Stimulated activated memory B cell treated with anti-CD40 and anti-IgM and Interleukin-4, amounts not matched to agents 10 μg/mL and 1 μg/mL and 100 μg/mL, for 72 hours (primary cell): Measurements from ENCODE around the gene ZBTB22.
"Not testable (repeated sequence)": the region's sequence is repeated elsewhere in the genome, so short reads cannot be mapped to it uniquely, and the experiment has no call there.

Source experiments
- ATAC-seq: fragments of 150-1000 bp; cut with Tn5 transposase; 2 replicates; pipeline ENCODE4 v1.10.0; 2021
- H3K27ac Mint-ChIP-seq: one replicate; pipeline ENCODE4 v1.8.0; 2022; ENCODE audit warnings: mild to moderate bottlenecking, mixed read lengths
- H3K27me3 Mint-ChIP-seq: one replicate; pipeline ENCODE4 v1.8.0; 2022; ENCODE audit warnings: mixed read lengths
- H3K36me3 Mint-ChIP-seq: one replicate; pipeline ENCODE4 v1.8.0; 2022; ENCODE audit warnings: mixed read lengths
- H3K4me1 Mint-ChIP-seq: one replicate; pipeline ENCODE4 v1.8.0; 2022; ENCODE audit warnings: mixed read lengths
- H3K4me3 Mint-ChIP-seq: one replicate; pipeline ENCODE4 v1.8.0; 2022; ENCODE audit warnings: mild to moderate bottlenecking, moderate library complexity, mixed read lengths
- H3K9me3 Mint-ChIP-seq: one replicate; pipeline ENCODE4 v1.8.0; 2022; ENCODE audit warnings: mixed read lengths

The ZBTB22 gene

GRCh38 chr6:33317669-33318425 is at the start of gene ZBTB22:
TSS of gene ZBTB22 (minus strand) at chr6:33317744. CDS start at chr6:33316916, 828 bp downstream.
- peak within 1 kb of the TSS; percentile 97 for H3K27ac Mint-ChIP-seq
- H3K4me1 Mint-ChIP-seq: peaks cover 85% of the 10 kb centered on the region
- peaks cover 66% of the 10 kb centered on the region for H3K36me3 Mint-ChIP-seq
- H3K27me3 Mint-ChIP-seq: no peaks in the 10 kb centered on the region
- no peaks in the 10 kb centered on the region for H3K9me3 Mint-ChIP-seq
- peak within 1 kb of the TSS; percentile 99 for H3K4me3 Mint-ChIP-seq
- ATAC-seq: peak; percentile 79

- Mint-ChIP-seq H3K27ac (no peak overlapping the region), H3K4me1 (no peaks in the 10 kb centered on the region), H3K27me3 (no peaks in the 10 kb centered on the region), H3K9me3 (no peaks in the 10 kb centered on the region), H3K4me3 (no peak overlapping the region), H3K36me3 (no peaks in the 10 kb centered on the region)
- no peak for ATAC-seq
These were observed 49.6 kb upstream of the ZBTB22 start for GRCh38 chr6:33367009-33367714.

GRCh38 chr6:33365206-33365971 is 47.8 kb upstream of the ZBTB22 start:
- H3K27ac Mint-ChIP-seq, H3K9me3 Mint-ChIP-seq, ATAC-seq, H3K4me1 Mint-ChIP-seq, H3K27me3 Mint-ChIP-seq, H3K4me3 Mint-ChIP-seq, H3K36me3 Mint-ChIP-seq: not testable (repeated sequence)

GRCh38 chr6:33364475-33365205 is 47.1 kb upstream of the ZBTB22 start:
- not testable (repeated sequence) for H3K27ac Mint-ChIP-seq, H3K4me3 Mint-ChIP-seq, ATAC-seq, H3K9me3 Mint-ChIP-seq, H3K4me1 Mint-ChIP-seq, H3K36me3 Mint-ChIP-seq, H3K27me3 Mint-ChIP-seq

GRCh38 chr6:33363486-33363885 is 45.9 kb upstream of the ZBTB22 start:
- not testable (repeated sequence) for H3K27me3 Mint-ChIP-seq, ATAC-seq, H3K36me3 Mint-ChIP-seq, H3K27ac Mint-ChIP-seq, H3K9me3 Mint-ChIP-seq, H3K4me1 Mint-ChIP-seq, H3K4me3 Mint-ChIP-seq

- Mint-ChIP-seq H3K27me3 (no peaks in the 10 kb centered on the region), H3K4me1 (no peaks in the 10 kb centered on the region), H3K4me3 (no peak overlapping the region), H3K27ac (no peak overlapping the region), H3K9me3 (no peaks in the 10 kb centered on the region), H3K36me3 (no peaks in the 10 kb centered on the region)
- no peak for ATAC-seq
These were observed 41.8 kb upstream of the ZBTB22 start for GRCh38 chr6:33359331-33359730.

- H3K9me3 Mint-ChIP-seq, H3K27ac Mint-ChIP-seq, H3K27me3 Mint-ChIP-seq, H3K4me1 Mint-ChIP-seq, H3K4me3 Mint-ChIP-seq, ATAC-seq, H3K36me3 Mint-ChIP-seq: not testable (repeated sequence)
These were observed 39.8 kb upstream of the ZBTB22 start for GRCh38 chr6:33357160-33357871.

- Mint-ChIP-seq H3K36me3 (no peaks in the 10 kb centered on the region), H3K27me3 (no peaks in the 10 kb centered on the region), H3K4me3 (no peak overlapping the region), H3K27ac (no peak overlapping the region), H3K4me1 (no peaks in the 10 kb centered on the region), H3K9me3 (no peaks in the 10 kb centered on the region)
- no peak for ATAC-seq
These were observed 38.8 kb upstream of the ZBTB22 start for GRCh38 chr6:33356295-33356694.

- not testable (repeated sequence) for H3K4me3 Mint-ChIP-seq, H3K4me1 Mint-ChIP-seq, H3K36me3 Mint-ChIP-seq, H3K27ac Mint-ChIP-seq, H3K9me3 Mint-ChIP-seq, ATAC-seq, H3K27me3 Mint-ChIP-seq
These were observed 38.3 kb upstream of the ZBTB22 start for GRCh38 chr6:33355860-33356259.

GRCh38 chr6:33347816-33348215 is 30.3 kb upstream of the ZBTB22 start:
- no peak for ATAC-seq
- H3K9me3 Mint-ChIP-seq: no peaks in the 10 kb centered on the region
- H3K27ac Mint-ChIP-seq: no peak overlapping the region
- no peaks in the 10 kb centered on the region for H3K27me3 Mint-ChIP-seq
- no peak overlapping the region for H3K4me3 Mint-ChIP-seq
- H3K36me3 Mint-ChIP-seq: no peaks in the 10 kb centered on the region
- peaks cover 27% of the 10 kb centered on the region for H3K4me1 Mint-ChIP-seq

- H3K27me3 Mint-ChIP-seq, H3K9me3 Mint-ChIP-seq, H3K4me3 Mint-ChIP-seq, H3K36me3 Mint-ChIP-seq, ATAC-seq: not testable (repeated sequence)
- peak overlapping the region; percentile 17 for H3K27ac Mint-ChIP-seq
- peaks cover 27% of the 10 kb centered on the region for H3K4me1 Mint-ChIP-seq
These were observed 29.4 kb upstream of the ZBTB22 start for GRCh38 chr6:33346972-33347371.

GRCh38 chr6:33344701-33345697 is 27.5 kb upstream of the ZBTB22 start:
- Mint-ChIP-seq H3K27me3 (no peaks in the 10 kb centered on the region), H3K4me3 (peak overlapping the region; percentile 62), H3K27ac (peak overlapping the region; percentile 81), H3K36me3 (no peaks in the 10 kb centered on the region), H3K4me1 (peaks cover 32% of the 10 kb centered on the region), H3K9me3 (no peaks in the 10 kb centered on the region)
- peak; percentile 48 for ATAC-seq

- peak; percentile 93 for ATAC-seq
- Mint-ChIP-seq H3K27ac (peak overlapping the region; percentile 81), H3K4me3 (peak overlapping the region; percentile 42), H3K4me1 (peaks cover 38% of the 10 kb centered on the region), H3K36me3 (no peaks in the 10 kb centered on the region), H3K9me3 (no peaks in the 10 kb centered on the region), H3K27me3 (no peaks in the 10 kb centered on the region)
These were observed 26.5 kb upstream of the ZBTB22 start for GRCh38 chr6:33343953-33344611.
